DND-41 (cell line): Measurements from ENCODE around the gene MGAT4B.
A peak's percentile ranks its signal among the peaks of the same experiment; 100 is the strongest.

ENCODE experiments used
- ATAC-seq: fragments of 200-7000 bp; cut with Tn5 transposase; 3 replicates; pipeline ENCODE4 v1.9.1; 2021; ENCODE audit warnings: low read depth; ENCODE audit not compliant: insufficient read depth
- DNase-seq: peaks from one replicate; pipeline ENCODE4 v3.0.0-alpha.2; 2020
- H2AFZ ChIP-seq: 2 replicates; pipeline ENCODE4 v1.6.0; 2012; ENCODE audit warnings: low read depth, low read length
- H3K27ac ChIP-seq: 2 replicates; pipeline ENCODE4 v1.5.1; 2012; ENCODE audit warnings: low read length, inconsistent platforms
- H3K27me3 ChIP-seq: fragments of 200-600 bp; sonication (generic); 2 replicates; pipeline ENCODE4 v1.6.0; 2012; ENCODE audit warnings: low read length, mild to moderate bottlenecking, inconsistent platforms; ENCODE audit not compliant: insufficient read depth, poor library complexity
- H3K36me3 ChIP-seq: 2 replicates; pipeline ENCODE4 v1.5.1; 2012; ENCODE audit warnings: low read length, inconsistent platforms; ENCODE audit not compliant: insufficient read depth
- H3K4me1 ChIP-seq: 2 replicates; pipeline ENCODE4 v1.5.1; 2012; ENCODE audit warnings: mild to moderate bottlenecking, low read length; ENCODE audit not compliant: insufficient read depth
- H3K4me2 ChIP-seq: 2 replicates; pipeline ENCODE4 v1.6.0; 2012; ENCODE audit warnings: mild to moderate bottlenecking, moderate library complexity, low read length, inconsistent platforms; ENCODE audit not compliant: insufficient read depth
- H3K4me3 ChIP-seq, 2 experiments: fragments of 200-600 bp in 1 of 2; shearing (Covaris generic) in 1 of 2; 2 replicates each; pipeline ENCODE4 v1.5.1; 2012 to 2016; ENCODE audit warnings: inconsistent platforms in 2 of 2, low read length in 2 of 2, mild to moderate bottlenecking in 2 of 2, low read depth in 1 of 2, moderate library complexity in 1 of 2
- H3K79me2 ChIP-seq: 2 replicates; pipeline ENCODE4 v1.6.0; 2012; ENCODE audit warnings: low read length, inconsistent platforms; ENCODE audit not compliant: insufficient read depth
- H3K9ac ChIP-seq: 2 replicates; pipeline ENCODE4 v1.6.0; 2012; ENCODE audit warnings: low read depth, mild to moderate bottlenecking, inconsistent platforms, low read length, moderate library complexity
- H3K9me3 ChIP-seq: 2 replicates; pipeline ENCODE4 v1.5.1; 2012; ENCODE audit warnings: low read length, moderate library complexity, mild to moderate bottlenecking, inconsistent platforms; ENCODE audit not compliant: insufficient read depth, severe bottlenecking
- H4K20me1 ChIP-seq: 2 replicates; pipeline ENCODE4 v1.6.0; 2012; ENCODE audit warnings: low read length; ENCODE audit not compliant: insufficient read depth
- EZH2 ChIP-seq: IDR thresholded peaks from 3 replicates; pipeline ENCODE4 v1.6.1; 2012; ENCODE audit warnings: borderline replicate concordance, low read depth, mild to moderate bottlenecking, moderate library complexity, low read length, inconsistent platforms; ENCODE audit not compliant: severe bottlenecking
- TF ChIP-seq, protein P1 (sequence below): IDR thresholded peaks from 2 replicates; pipeline ENCODE4 v1.5.1; 2012; ENCODE audit warnings: borderline replicate concordance, low read length, moderate library complexity, mild to moderate bottlenecking; ENCODE audit not compliant: poor library complexity, severe bottlenecking; ENCODE audit errors: extremely low read depth

The MGAT4B gene

DNA sequence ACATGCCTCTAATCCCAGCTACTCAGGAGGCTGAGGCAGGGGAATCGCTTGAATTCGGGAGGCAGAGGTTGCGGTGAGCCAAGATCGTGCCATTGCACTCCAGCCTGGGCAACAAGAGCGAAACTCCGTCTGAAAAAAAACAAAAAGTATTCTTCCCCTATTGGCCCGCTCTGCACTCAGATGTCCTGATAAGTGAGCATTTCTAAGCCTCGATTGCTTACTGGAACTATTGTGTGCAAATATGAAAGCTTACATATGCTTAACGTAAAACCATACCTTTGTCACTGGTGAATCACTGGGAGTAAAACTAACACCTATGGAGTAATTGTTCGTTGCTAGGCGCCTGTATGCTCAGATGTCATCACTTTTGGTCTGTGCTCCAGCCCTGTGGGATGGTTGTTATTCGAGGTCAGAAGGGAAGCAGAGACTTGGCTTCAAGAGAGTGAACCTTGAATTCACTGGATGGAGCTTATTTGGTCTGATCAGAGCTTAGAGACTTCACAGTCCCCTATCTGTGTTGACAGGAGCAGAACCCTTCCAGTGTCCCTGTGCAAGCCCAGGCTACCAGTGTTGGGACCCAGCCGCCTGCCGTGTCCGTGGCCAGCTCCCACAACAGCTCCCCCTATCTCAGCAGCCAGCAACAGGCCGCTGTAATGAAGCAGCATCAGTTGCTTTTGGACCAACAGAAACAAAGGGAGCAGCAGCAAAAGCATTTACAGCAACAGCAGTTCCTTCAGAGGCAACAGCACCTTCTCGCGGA, 38.2 kb downstream of the MGAT4B start:
- Histone ChIP-seq H3K36me3 (peaks cover 89% of the 10 kb centered on the region), H3K4me2 (no peak overlapping the region), H3K27me3 (no peaks in the 10 kb centered on the region), H4K20me1 (peaks cover 41% of the 10 kb centered on the region), H3K4me3 (no peak overlapping the region), H3K9ac (no peak overlapping the region), H3K27ac (no peak overlapping the region), H3K4me1 (no peaks in the 10 kb centered on the region), H3K79me2 (peaks cover 41% of the 10 kb centered on the region), H3K9me3 (no peaks in the 10 kb centered on the region), H2AFZ (no peak overlapping the region)
- no peak for TF ChIP-seq EZH2
- TF ChIP-seq, protein P1, sequence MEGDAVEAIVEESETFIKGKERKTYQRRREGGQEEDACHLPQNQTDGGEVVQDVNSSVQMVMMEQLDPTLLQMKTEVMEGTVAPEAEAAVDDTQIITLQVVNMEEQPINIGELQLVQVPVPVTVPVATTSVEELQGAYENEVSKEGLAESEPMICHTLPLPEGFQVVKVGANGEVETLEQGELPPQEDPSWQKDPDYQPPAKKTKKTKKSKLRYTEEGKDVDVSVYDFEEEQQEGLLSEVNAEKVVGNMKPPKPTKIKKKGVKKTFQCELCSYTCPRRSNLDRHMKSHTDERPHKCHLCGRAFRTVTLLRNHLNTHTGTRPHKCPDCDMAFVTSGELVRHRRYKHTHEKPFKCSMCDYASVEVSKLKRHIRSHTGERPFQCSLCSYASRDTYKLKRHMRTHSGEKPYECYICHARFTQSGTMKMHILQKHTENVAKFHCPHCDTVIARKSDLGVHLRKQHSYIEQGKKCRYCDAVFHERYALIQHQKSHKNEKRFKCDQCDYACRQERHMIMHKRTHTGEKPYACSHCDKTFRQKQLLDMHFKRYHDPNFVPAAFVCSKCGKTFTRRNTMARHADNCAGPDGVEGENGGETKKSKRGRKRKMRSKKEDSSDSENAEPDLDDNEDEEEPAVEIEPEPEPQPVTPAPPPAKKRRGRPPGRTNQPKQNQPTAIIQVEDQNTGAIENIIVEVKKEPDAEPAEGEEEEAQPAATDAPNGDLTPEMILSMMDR = peak; percentile 18
- DNase-seq (no peak), ATAC-seq (no peak)

DNA sequence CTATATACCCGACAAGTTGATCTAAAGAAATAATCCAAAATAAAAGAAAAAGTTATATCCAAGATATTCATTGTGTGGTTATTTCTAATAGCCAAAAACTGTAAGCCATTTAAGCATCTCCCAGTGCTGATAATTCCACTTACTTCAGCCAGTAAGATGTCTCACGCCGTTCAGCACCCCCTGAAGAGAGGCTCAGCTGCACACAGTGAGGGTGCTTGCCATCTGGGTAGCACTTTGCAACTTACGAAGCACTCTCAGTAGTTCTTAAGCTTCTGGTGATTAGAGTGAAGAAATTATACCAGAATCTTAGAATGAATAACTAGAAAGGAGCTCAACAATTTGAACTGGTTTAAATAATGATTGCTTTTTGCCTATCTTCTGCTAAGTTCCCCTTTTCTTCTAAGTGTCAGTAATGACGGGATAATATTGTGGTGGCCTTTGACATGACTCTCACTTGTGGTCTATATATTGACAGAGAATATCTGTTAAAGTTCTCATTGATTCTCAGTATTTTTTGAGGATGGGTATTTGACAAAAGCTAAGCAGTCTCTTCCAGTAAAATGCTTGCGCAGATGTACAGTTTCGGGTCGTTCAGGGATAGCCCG, 39.1 kb downstream of the MGAT4B start:
- H3K36me3 ChIP-seq = peaks cover 81% of the 10 kb centered on the region
- H3K79me2 ChIP-seq = peaks cover 50% of the 10 kb centered on the region
- no peak overlapping the region for H2AFZ ChIP-seq
- H3K4me1 ChIP-seq = 0 out of 2 replicates have a peak, but pooled peaks cover 4% of the 10 kb centered on the region
- no peak overlapping the region for H3K9ac ChIP-seq
- H3K4me2 ChIP-seq = no peak overlapping the region
- H4K20me1 ChIP-seq = peaks cover 50% of the 10 kb centered on the region
- H3K27me3 ChIP-seq = no peaks in the 10 kb centered on the region
- no peak for TF ChIP-seq EZH2
- TF ChIP-seq, protein P1 = no peak
- H3K9me3 ChIP-seq = no peaks in the 10 kb centered on the region
- ATAC-seq (no peak), DNase-seq (no peak)
- H3K27ac ChIP-seq = no peak overlapping the region
- no peak overlapping the region for H3K4me3 ChIP-seq

DNA sequence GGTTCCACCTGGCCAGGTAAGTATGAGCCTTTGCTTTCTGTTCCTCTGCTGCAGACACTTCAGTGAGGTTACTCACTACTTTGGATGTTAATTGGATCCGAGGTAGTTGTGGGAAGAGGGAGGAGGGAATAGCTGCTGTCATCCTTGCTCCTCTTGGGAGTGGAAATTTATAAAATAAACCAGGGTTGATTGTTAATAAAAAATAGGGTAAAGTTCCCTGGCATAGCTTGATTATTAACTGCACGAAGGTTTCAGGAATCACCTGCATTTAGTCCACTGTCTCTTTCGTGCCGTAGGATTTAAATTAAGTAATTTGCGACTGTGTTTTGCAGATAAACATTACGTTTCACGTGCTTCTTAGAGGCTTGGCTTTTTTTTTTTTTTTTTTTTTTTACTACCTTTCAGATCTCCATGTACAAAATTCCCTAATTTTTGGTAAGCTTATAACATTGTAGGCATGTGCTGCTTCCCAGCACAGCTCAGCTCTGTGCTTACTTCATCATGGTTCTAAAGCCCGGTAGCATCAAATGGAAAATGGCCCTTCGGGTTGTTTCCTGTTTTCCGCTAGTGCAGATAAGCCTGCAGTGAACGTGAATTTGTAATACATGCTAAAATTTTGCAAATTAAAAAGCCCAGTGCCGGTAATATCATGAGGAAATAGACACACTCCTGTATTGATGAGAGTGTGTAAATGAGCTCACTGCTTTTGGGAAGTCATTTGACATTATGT, 39.8 kb downstream of the MGAT4B start:
- Histone ChIP-seq H3K9ac (no peak overlapping the region), H3K4me2 (no peak overlapping the region), H3K27ac (no peak overlapping the region), H3K4me1 (0 out of 2 replicates have a peak, but pooled peaks cover 6% of the 10 kb centered on the region), H3K4me3 (no peak overlapping the region), H4K20me1 (peaks cover 57% of the 10 kb centered on the region), H3K9me3 (no peaks in the 10 kb centered on the region), H3K27me3 (no peaks in the 10 kb centered on the region), H3K79me2 (peaks cover 57% of the 10 kb centered on the region), H2AFZ (no peak overlapping the region), H3K36me3 (peaks cover 74% of the 10 kb centered on the region)
- TF ChIP-seq, protein P1 = no peak
- no peak for TF ChIP-seq EZH2
- ATAC-seq (no peak), DNase-seq (no peak)
